Kidney (tissue), 14 donors: ENCODE measurements around the gene KLC3. TPM values are rescaled to one million over a fixed set of nuclear protein-coding genes. Genes with fewer than 3 reads are reported as not detected.

Source experiments
- DNase-seq, 5 donors: peaks; one replicate each; pipeline ENCODE4 v3.0.0-alpha.2; 2013 to 2020
- FAIRE-seq: peaks from 2 replicates; lab custom pipeline; 2012; peaks lifted over from hg19 to GRCh38; lab: Jason Lieb, UNC
- H3K27ac ChIP-seq, 2 donors: one replicate each; pipeline ENCODE4 v1.7.0; 2013; ENCODE audit warnings: low read depth in 2 of 2, low read length in 2 of 2, inconsistent platforms in 1 of 2
- H3K27me3 ChIP-seq: one replicate; pipeline ENCODE4 v1.7.1; 2013; ENCODE audit warnings: low read length, inconsistent platforms; ENCODE audit not compliant: control insufficient read depth, insufficient read depth
- H3K36me3 ChIP-seq, 3 donors: one replicate each; pipeline versions ENCODE4 v1.7.0 to v1.7.1; 2013; ENCODE audit warnings: low read length in 3 of 3, control low read depth in 1 of 3, inconsistent platforms in 1 of 3; ENCODE audit not compliant: insufficient read depth in 3 of 3, control insufficient read depth in 2 of 3
- H3K4me1 ChIP-seq, 3 donors: one replicate each; pipeline versions ENCODE4 v1.7.0 to v1.7.1; 2013; ENCODE audit warnings: low read length in 3 of 3, inconsistent platforms in 1 of 3, low read depth in 1 of 3; ENCODE audit not compliant: control insufficient read depth in 2 of 3, insufficient read depth in 2 of 3
- H3K4me3 ChIP-seq, 3 donors: one replicate each; pipeline versions ENCODE4 v1.7.0 to v1.8.1; 2013; ENCODE audit warnings: low read length in 3 of 3, control low read depth in 1 of 3, inconsistent platforms in 1 of 3
- H3K9ac ChIP-seq, 3 donors: one replicate each; pipeline versions ENCODE4 v1.7.0 to v1.7.1; 2013; ENCODE audit warnings: low read length in 3 of 3, control low read depth in 1 of 3, inconsistent platforms in 1 of 3
- H3K9me3 ChIP-seq, 3 donors: one replicate each; pipeline versions ENCODE4 v1.7.0 to v1.7.1; 2013; ENCODE audit warnings: low read length in 3 of 3, control low read depth in 1 of 3, inconsistent platforms in 1 of 3; ENCODE audit not compliant: control insufficient read depth in 2 of 3, insufficient read depth in 1 of 3
- intact Hi-C: fragments of 100-400 bp; cut with DNase I; formaldehyde crosslinking; loops from one replicate; pipeline ENCODE4 v1.11.1; 2022
- polyA plus RNA-seq: library from polyadenylated mRNA; stranded (reverse); fragments of 350-450 nt; fragmentation: Illumina TruSeq; extraction: RNeasy Lipid Tissue Mini Kit (QIAGEN cat#74804); gene quantifications from one replicate; pipeline ENCODE4 v1.2.3, GENCODE V29; 2014; ENCODE audit warnings: low read depth, low replicate concordance; ENCODE audit not compliant: insufficient read depth
- total RNA-seq: library from RNA; stranded (reverse); fragmentation: NEBNext Ultra II Directional; extraction: Animal tissue kit (Norgen Biotek cat#: 25700); gene quantifications from one replicate; pipeline ENCODE4 v1.2.1, GENCODE V29; 2021
- TF ChIP-seq, protein P1 (sequence below): IDR thresholded peaks from 3 replicates; pipeline ENCODE4 v1.5.1; 2012; ENCODE audit warnings: mild to moderate bottlenecking, moderate library complexity, borderline replicate concordance; ENCODE audit not compliant: insufficient read depth; ENCODE audit errors: extremely low read depth
- donor health status: control.
- donor health status: control.
- donor health status: control.
- donor health status: control.
- donor health status: control.
- donor health status: DM: yes; HTN: yes; CAD: no.
- donor health status: Normal renal cell carcinoma (clear cell type).

Gene KLC3
- total and polyA plus RNA-seq, 2 donors from 2014 or later = 3.3 to 4.5 TPM

DNA sequence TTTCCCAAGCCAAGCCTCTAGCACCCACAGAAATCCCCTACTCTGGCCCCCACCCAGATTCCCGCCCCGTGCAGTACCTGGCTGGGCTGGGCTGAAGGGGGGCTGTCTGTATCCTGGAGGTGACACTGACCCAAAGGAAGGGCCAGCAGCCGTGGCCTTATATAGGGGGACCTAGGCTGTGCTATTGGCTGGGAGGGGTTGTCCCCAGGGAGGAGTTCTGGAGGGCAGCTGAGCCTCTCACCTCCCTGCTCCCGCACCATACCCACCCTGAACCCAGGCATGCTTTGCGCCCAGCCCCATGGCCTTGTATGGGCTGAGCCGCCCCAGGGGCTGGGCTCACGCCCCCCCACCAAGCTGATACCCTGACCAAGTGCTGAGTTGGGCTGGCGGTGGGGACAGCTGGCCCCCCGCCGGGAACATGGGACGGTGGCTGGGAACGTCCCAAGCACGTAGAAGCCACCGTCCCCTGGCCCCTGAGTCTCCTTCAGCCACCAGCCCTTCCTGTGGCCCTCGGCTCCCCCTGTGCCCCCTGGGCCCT lies 17.7 kb upstream of the KLC3 start, which contains the start of gene CKM:
Gene CKM, minus strand, starts transcription at position 132 of the 538 bp plus-strand sequence. CDS start 3,162 bp downstream, outside the sequence.
- no peaks in the 10 kb centered on the region for H3K27me3 ChIP-seq
- H3K9me3 ChIP-seq = no peaks in the 10 kb centered on the region
- FAIRE-seq (no peak), DNase-seq (peak in 1 of 5 donors; percentile 57)
- peak within 1 kb of the TSS in 1 of 3 donors; percentile 35 for H3K4me3 ChIP-seq
- H3K27ac ChIP-seq = no peak within 1 kb of the TSS
- H3K36me3 ChIP-seq = no peaks in the 10 kb centered on the region
- H3K9ac ChIP-seq = no peak within 1 kb of the TSS
- TF ChIP-seq, protein P1, sequence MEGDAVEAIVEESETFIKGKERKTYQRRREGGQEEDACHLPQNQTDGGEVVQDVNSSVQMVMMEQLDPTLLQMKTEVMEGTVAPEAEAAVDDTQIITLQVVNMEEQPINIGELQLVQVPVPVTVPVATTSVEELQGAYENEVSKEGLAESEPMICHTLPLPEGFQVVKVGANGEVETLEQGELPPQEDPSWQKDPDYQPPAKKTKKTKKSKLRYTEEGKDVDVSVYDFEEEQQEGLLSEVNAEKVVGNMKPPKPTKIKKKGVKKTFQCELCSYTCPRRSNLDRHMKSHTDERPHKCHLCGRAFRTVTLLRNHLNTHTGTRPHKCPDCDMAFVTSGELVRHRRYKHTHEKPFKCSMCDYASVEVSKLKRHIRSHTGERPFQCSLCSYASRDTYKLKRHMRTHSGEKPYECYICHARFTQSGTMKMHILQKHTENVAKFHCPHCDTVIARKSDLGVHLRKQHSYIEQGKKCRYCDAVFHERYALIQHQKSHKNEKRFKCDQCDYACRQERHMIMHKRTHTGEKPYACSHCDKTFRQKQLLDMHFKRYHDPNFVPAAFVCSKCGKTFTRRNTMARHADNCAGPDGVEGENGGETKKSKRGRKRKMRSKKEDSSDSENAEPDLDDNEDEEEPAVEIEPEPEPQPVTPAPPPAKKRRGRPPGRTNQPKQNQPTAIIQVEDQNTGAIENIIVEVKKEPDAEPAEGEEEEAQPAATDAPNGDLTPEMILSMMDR = no peak
- H3K4me1 ChIP-seq = no peaks in the 10 kb centered on the region
- intact Hi-C loops = no loop called here

DNA sequence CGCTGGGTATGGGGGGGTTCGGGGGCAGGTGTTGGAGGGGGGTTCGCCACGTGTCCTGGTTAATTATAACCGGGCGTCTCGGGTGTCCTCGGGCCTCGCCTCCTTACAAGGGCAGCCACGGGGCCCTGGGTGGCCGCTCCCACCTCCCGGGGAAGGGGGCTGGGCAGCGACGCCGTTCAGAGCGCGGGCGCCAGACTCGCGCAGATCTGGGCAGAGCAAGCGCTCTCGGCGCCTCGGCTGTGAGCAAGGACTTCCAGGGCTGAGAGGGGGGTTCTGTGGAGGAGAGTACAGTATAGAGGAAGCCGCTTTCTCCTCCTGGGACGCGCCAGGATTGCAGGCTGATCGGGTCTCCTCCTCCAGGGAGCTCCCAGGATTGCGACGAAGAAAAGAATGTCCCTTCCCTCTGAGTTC lies 16.9 kb upstream of the KLC3 start:
- Histone ChIP-seq H3K4me1 (no peaks in the 10 kb centered on the region), H3K4me3 (peak overlapping the region in 1 of 3 donors; percentile 35), H3K27me3 (no peaks in the 10 kb centered on the region), H3K9ac (no peak overlapping the region), H3K36me3 (no peaks in the 10 kb centered on the region), H3K27ac (no peak overlapping the region), H3K9me3 (no peaks in the 10 kb centered on the region)
- DNase-seq (peak in 4 of 5 donors; percentile 70 to 83 (median 74)), FAIRE-seq (no peak)
- intact Hi-C loops = no loop called here
- TF ChIP-seq, protein P1 = no peak

DNA sequence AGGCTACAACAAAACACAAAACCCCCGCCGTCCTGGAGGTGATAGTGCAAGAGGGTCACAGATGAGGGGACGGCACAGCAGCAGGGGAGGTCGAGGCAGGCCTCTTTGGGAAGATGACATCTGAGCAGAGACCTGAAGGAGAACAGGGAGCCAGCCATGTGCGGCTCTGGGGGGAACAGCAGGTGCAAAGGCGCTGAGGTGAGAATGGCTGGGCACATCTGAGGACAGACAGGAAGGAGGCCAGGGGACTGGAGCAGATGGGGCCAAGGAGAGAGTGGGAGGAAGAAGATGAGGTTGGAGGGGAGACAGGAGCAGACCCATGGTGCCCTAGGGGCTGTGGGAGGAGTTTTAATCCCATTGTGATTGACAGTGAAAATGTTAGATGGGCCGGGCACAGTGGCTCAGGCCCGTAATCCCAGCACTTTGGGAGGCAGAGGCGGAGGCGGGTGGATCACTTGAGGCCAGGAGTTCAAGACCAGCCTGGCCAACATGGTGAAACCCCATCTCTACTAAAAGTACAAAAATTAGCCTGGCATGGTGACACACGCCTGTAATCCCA lies 16.1 kb upstream of the KLC3 start:
- TF ChIP-seq, protein P1 = no peak
- no peak for DNase-seq
- Histone ChIP-seq H3K27ac (no peak overlapping the region), H3K4me1 (no peaks in the 10 kb centered on the region), H3K4me3 (no peak overlapping the region), H3K9me3 (no peaks in the 10 kb centered on the region), H3K36me3 (no peaks in the 10 kb centered on the region), H3K27me3 (no peaks in the 10 kb centered on the region), H3K9ac (no peak overlapping the region)
- FAIRE-seq = no peak
- intact Hi-C loops = no loop called here
